ENCODE results near the gene MYBPHL. TPM values are rescaled to one million over a fixed set of nuclear protein-coding genes. Genes with fewer than 3 reads are reported as not detected.
"Not testable (repeated sequence)": the region's sequence is repeated elsewhere in the genome, so short reads cannot be mapped to it uniquely, and the experiment has no call there.

MYBPHL gene
- total RNA-seq, 1 donor = not detected

- H3K4me2 ChIP-seq (ENCODE audit: insufficient read depth, low read length) = no peak overlapping the region
- H3K36me3 ChIP-seq (ENCODE audit: insufficient read depth, low read length) = no peaks in the 10 kb centered on the region
- H3K27me3 ChIP-seq (ENCODE audit: insufficient read depth, low read length) = no peaks in the 10 kb centered on the region
- DNase-seq (ENCODE audit: insufficient read length, low spot score, missing footprints) = no peak
- no peak overlapping the region for H3K4me3 ChIP-seq (ENCODE audit: insufficient read depth, low read length)
- no peak overlapping the region for H3K27ac ChIP-seq (ENCODE audit: low read depth, low read length)
- no peak for TF ChIP-seq CTCF (IDR thresholded peaks at IDR 0.05; ENCODE audit: extremely low read depth, low read depth, low read length)
- no peak overlapping the region for H2AFZ ChIP-seq (ENCODE audit: low read length)
- H3K4me1 ChIP-seq (ENCODE audit: insufficient read depth, low read length) = peaks cover 3% of the 10 kb centered on the region
- H4K20me1 ChIP-seq (ENCODE audit: insufficient read depth, low read length) = no peaks in the 10 kb centered on the region
- H3K79me2 ChIP-seq (ENCODE audit: insufficient read depth, low read length) = no peaks in the 10 kb centered on the region
- H3K9me3 ChIP-seq (ENCODE audit: low read depth, low read length) = no peaks in the 10 kb centered on the region
Observed at GRCh38 chr1:109293026-109293425, 13.8 kb downstream of the MYBPHL start.

- Histone ChIP-seq H3K4me1 (ENCODE audit: insufficient read depth, low read length) (no peaks in the 10 kb centered on the region), H3K27me3 (ENCODE audit: insufficient read depth, low read length) (no peaks in the 10 kb centered on the region), H3K27ac (ENCODE audit: low read depth, low read length) (no peak overlapping the region), H3K79me2 (ENCODE audit: insufficient read depth, low read length) (no peaks in the 10 kb centered on the region), H3K4me3 (ENCODE audit: insufficient read depth, low read length) (no peak overlapping the region), H2AFZ (ENCODE audit: low read length) (no peak overlapping the region), H4K20me1 (ENCODE audit: insufficient read depth, low read length) (no peaks in the 10 kb centered on the region), H3K36me3 (ENCODE audit: insufficient read depth, low read length) (no peaks in the 10 kb centered on the region), H3K4me2 (ENCODE audit: insufficient read depth, low read length) (no peak overlapping the region), H3K9me3 (ENCODE audit: low read depth, low read length) (no peaks in the 10 kb centered on the region)
- no peak for TF ChIP-seq CTCF (IDR thresholded peaks at IDR 0.05; ENCODE audit: extremely low read depth, low read depth, low read length)
- DNase-seq (ENCODE audit: insufficient read length, low spot score, missing footprints) = no peak
Observed at GRCh38 chr1:109292364-109292763, 14.4 kb downstream of the MYBPHL start.

GRCh38 chr1:109290998-109291397 is 15.8 kb downstream of the MYBPHL start:
- Histone ChIP-seq H3K27me3 (ENCODE audit: insufficient read depth, low read length) (no peaks in the 10 kb centered on the region), H3K4me3 (ENCODE audit: insufficient read depth, low read length) (no peak overlapping the region), H2AFZ (ENCODE audit: low read length) (no peak overlapping the region), H3K9me3 (ENCODE audit: low read depth, low read length) (no peaks in the 10 kb centered on the region), H3K4me1 (ENCODE audit: insufficient read depth, low read length) (no peaks in the 10 kb centered on the region), H4K20me1 (ENCODE audit: insufficient read depth, low read length) (no peaks in the 10 kb centered on the region), H3K27ac (ENCODE audit: low read depth, low read length) (no peak overlapping the region), H3K79me2 (ENCODE audit: insufficient read depth, low read length) (no peaks in the 10 kb centered on the region), H3K4me2 (ENCODE audit: insufficient read depth, low read length) (no peak overlapping the region), H3K36me3 (ENCODE audit: insufficient read depth, low read length) (no peaks in the 10 kb centered on the region)
- no peak for TF ChIP-seq CTCF (IDR thresholded peaks at IDR 0.05; ENCODE audit: extremely low read depth, low read depth, low read length)
- DNase-seq (ENCODE audit: insufficient read length, low spot score, missing footprints) = no peak

- no peak overlapping the region for H3K4me2 ChIP-seq (ENCODE audit: insufficient read depth, low read length)
- no peak overlapping the region for H2AFZ ChIP-seq (ENCODE audit: low read length)
- no peak overlapping the region for H3K27ac ChIP-seq (ENCODE audit: low read depth, low read length)
- no peaks in the 10 kb centered on the region for H3K27me3 ChIP-seq (ENCODE audit: insufficient read depth, low read length)
- H3K4me1 ChIP-seq (ENCODE audit: insufficient read depth, low read length) = no peaks in the 10 kb centered on the region
- no peaks in the 10 kb centered on the region for H3K79me2 ChIP-seq (ENCODE audit: insufficient read depth, low read length)
- no peaks in the 10 kb centered on the region for H4K20me1 ChIP-seq (ENCODE audit: insufficient read depth, low read length)
- no peak overlapping the region for H3K4me3 ChIP-seq (ENCODE audit: insufficient read depth, low read length)
- DNase-seq (ENCODE audit: insufficient read length, low spot score, missing footprints) = no peak
- no peak for TF ChIP-seq CTCF (IDR thresholded peaks at IDR 0.05; ENCODE audit: extremely low read depth, low read depth, low read length)
- no peaks in the 10 kb centered on the region for H3K36me3 ChIP-seq (ENCODE audit: insufficient read depth, low read length)
- no peaks in the 10 kb centered on the region for H3K9me3 ChIP-seq (ENCODE audit: low read depth, low read length)
Observed at GRCh38 chr1:109290137-109290536, 16.7 kb downstream of the MYBPHL start.

- H4K20me1 ChIP-seq (ENCODE audit: insufficient read depth, low read length); H3K27me3 ChIP-seq (ENCODE audit: insufficient read depth, low read length); H3K4me3 ChIP-seq (ENCODE audit: insufficient read depth, low read length); H3K9me3 ChIP-seq (ENCODE audit: low read depth, low read length); H3K27ac ChIP-seq (ENCODE audit: low read depth, low read length); H2AFZ ChIP-seq (ENCODE audit: low read length); DNase-seq (ENCODE audit: insufficient read length, low spot score, missing footprints); H3K4me2 ChIP-seq (ENCODE audit: insufficient read depth, low read length); H3K36me3 ChIP-seq (ENCODE audit: insufficient read depth, low read length): not testable (repeated sequence)
- H3K79me2 ChIP-seq (ENCODE audit: insufficient read depth, low read length) = peaks cover 12% of the 10 kb centered on the region
- H3K4me1 ChIP-seq (ENCODE audit: insufficient read depth, low read length) = peaks cover 16% of the 10 kb centered on the region
Observed at GRCh38 chr1:109286762-109287161, 20.0 kb downstream of the MYBPHL start.

Data from osteoblast (primary cell).